Spleen (tissue), 11 donors: Measurements from ENCODE around the gene SLC41A1. TPM values are rescaled to one million over a fixed set of nuclear protein-coding genes. Genes with fewer than 3 reads are reported as not detected.

ENCODE experiments used
- DNase-seq: peaks from one replicate; pipeline ENCODE4 v3.0.0-alpha.2; 2020
- H3K27ac ChIP-seq, 8 donors: fragments of 200-600 bp; sonication (generic) in 7 of 8; 1 replicate in 4 of 8; 2 replicates in 4 of 8; pipeline versions ENCODE4 v1.5.0 to v1.8.0; 2016 to 2021; ENCODE audit warnings: inconsistent platforms in 4 of 8, mild to moderate bottlenecking in 4 of 8, moderate library complexity in 1 of 8
- H3K27me3 ChIP-seq, 7 donors: fragments of 200-600 bp; sonication (generic) in 6 of 7; replicated peaks in 1 of 7; 1 replicate in 4 of 7; 2 replicates in 3 of 7; pipeline versions ENCODE4 v1.5.0 to v1.8.0; 2016 to 2021; ENCODE audit warnings: inconsistent platforms in 3 of 7, mild to moderate bottlenecking in 1 of 7
- H3K36me3 ChIP-seq, 6 donors: fragments of 200-600 bp; sonication (generic) in 5 of 6; 1 replicate in 4 of 6; 2 replicates in 2 of 6; pipeline versions ENCODE4 v1.5.0 to v1.8.0; 2016 to 2021; ENCODE audit warnings: inconsistent platforms in 2 of 6
- H3K4me1 ChIP-seq, 6 donors: fragments of 200-600 bp; sonication (generic) in 5 of 6; 1 replicate in 3 of 6; 2 replicates in 3 of 6; pipeline versions ENCODE4 v1.5.0 to v1.8.0; 2016 to 2021; ENCODE audit warnings: inconsistent platforms in 3 of 6
- H3K4me3 ChIP-seq, 8 donors: fragments of 200-600 bp; sonication (generic) in 7 of 8; 1 replicate in 4 of 8; 2 replicates in 4 of 8; pipeline versions ENCODE4 v1.5.0 to v1.8.0; 2016 to 2021; ENCODE audit warnings: inconsistent platforms in 4 of 8, mild to moderate bottlenecking in 4 of 8, moderate library complexity in 2 of 8
- H3K9me3 ChIP-seq, 8 donors: fragments of 200-600 bp; sonication (generic) in 7 of 8; 1 replicate in 4 of 8; 2 replicates in 4 of 8; pipeline versions ENCODE4 v1.5.0 to v1.8.0; 2016 to 2021; ENCODE audit warnings: inconsistent platforms in 4 of 8
- POLR2A ChIP-seq, 3 donors: fragments of 450-650 bp; IDR thresholded peaks; one replicate each; pipeline ENCODE4 v1.5.1; 2017; ENCODE audit warnings: antibody characterized with exemption in 3 of 3, mild to moderate bottlenecking in 1 of 3
- POLR2AphosphoS5 ChIP-seq, 3 donors: sonication (generic); formaldehyde crosslinking; IDR thresholded peaks; one replicate each; pipeline ENCODE4 v1.5.1; 2017; ENCODE audit warnings: antibody characterized with exemption in 3 of 3
- WGBS, 5 donors: extraction: QIAGEN DNeasy Blood & Tissue Kit in 3 of 5; methylation state at CpG; one replicate each; pipeline versions ENCODE4 v1.1.5 to v1.1.7; 2013 to 2018; 5-methylcytosine and 5-hydroxymethylcytosine counted together
- intact Hi-C: fragments of 100-400 bp; cut with DNase I; formaldehyde crosslinking; loops from one replicate; pipeline ENCODE4 v1.15.0; 2023; ENCODE audit warnings: low total_unique reads
- polyA plus RNA-seq, 3 donors: library from polyadenylated mRNA; stranded (reverse); fragments of 200-250 nt; gene quantifications; one replicate each; pipeline ENCODE4 v1.2.1, GENCODE V29; 2013
- total RNA-seq, 7 donors: library from RNA; depleted of rRNA in 3 of 7; stranded (reverse); fragments of >200 nt in 3 of 7; fragmentation: NEBNext Ultra II Directional in 4 of 7; extraction: Animal tissue kit (Norgen Biotek cat#: 25700) in 4 of 7; gene quantifications; one replicate each; pipeline versions ENCODE4 v1.1.0 to v1.2.1, GENCODE V29; 2016 to 2021
- TF ChIP-seq, protein P1 (sequence below), 11 experiments: fragments of 200-600 bp in 7 of 11; fragments of 450-650 bp in 4 of 11; sonication (generic) in 4 of 11; IDR thresholded peaks in 8 of 11; conservative IDR thresholded peaks in 3 of 11; 1 replicate in 7 of 11; 2 replicates in 4 of 11; pipeline versions ENCODE4 v1.4.0 to v1.8.0; 2016 to 2021; ENCODE audit warnings: antibody characterized with exemption in 11 of 11, inconsistent platforms in 4 of 11, mild to moderate bottlenecking in 1 of 11
- donor health status: healthy with polysubstance abuse.
- donor health status: DM: no; HTN: no; CAD: no; lungs with moderate emphysema.
- donor health status: DM: no; HTN: no; CAD: no.
- donor health status: Bipolar disorder and iron deficiency.
- donor health status: healthy.
- donor health status: DM: no; HTN: no; CAD: no.
- donor health status: DM: yes; HTN: yes; CAD: no.

Gene SLC41A1
- total and polyA plus RNA-seq, 10 donors: 4.1 to 29.0 (median 20.8) TPM

DNA sequence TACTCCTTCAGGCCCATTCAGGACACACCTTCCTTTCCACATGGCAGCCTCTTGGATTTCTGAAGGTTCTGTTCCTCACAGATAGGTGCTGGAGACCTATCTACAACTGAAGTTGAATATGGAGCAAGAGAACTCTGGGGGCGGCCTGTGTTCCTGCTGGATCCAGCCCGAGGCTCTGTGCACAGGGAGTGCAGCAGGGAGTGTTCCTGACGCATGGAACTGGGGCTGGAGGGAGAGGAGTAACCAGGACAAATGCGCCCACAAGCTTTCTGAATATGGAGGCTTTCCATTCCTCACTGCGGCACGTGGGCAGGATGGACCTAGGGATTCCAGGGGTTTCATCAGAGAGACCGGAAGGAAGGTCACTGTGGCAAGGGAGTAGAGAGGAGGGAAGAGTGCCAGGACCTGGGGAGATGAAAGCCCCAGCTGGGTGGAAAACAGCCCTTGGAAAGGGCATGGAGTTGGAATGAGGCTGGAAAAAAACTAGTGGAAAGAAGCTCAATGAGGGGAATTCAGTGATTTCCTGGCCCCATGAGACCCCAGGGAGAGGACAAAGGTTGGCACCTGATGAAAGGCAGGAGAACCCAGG lies 24.5 kb upstream of the SLC41A1 start:
- no peak overlapping the region for H3K4me3 ChIP-seq
- WGBS, 5 donors: 84 to 88% (median 86%) methylated on average over 7 of the region's 7 CpGs
- intact Hi-C loops: no loop called here
- peaks cover 0 to 14% (median under 1%) of the 10 kb centered on the region in 6 donors for H3K4me1 ChIP-seq
- no peak for DNase-seq
- no peaks in the 10 kb centered on the region for H3K9me3 ChIP-seq
- no peaks in the 10 kb centered on the region for H3K36me3 ChIP-seq
- H3K27me3 ChIP-seq: no peaks in the 10 kb centered on the region
- no peak for TF ChIP-seq POLR2AphosphoS5 (IDR thresholded peaks at IDR 0.05)
- TF ChIP-seq, protein P1, sequence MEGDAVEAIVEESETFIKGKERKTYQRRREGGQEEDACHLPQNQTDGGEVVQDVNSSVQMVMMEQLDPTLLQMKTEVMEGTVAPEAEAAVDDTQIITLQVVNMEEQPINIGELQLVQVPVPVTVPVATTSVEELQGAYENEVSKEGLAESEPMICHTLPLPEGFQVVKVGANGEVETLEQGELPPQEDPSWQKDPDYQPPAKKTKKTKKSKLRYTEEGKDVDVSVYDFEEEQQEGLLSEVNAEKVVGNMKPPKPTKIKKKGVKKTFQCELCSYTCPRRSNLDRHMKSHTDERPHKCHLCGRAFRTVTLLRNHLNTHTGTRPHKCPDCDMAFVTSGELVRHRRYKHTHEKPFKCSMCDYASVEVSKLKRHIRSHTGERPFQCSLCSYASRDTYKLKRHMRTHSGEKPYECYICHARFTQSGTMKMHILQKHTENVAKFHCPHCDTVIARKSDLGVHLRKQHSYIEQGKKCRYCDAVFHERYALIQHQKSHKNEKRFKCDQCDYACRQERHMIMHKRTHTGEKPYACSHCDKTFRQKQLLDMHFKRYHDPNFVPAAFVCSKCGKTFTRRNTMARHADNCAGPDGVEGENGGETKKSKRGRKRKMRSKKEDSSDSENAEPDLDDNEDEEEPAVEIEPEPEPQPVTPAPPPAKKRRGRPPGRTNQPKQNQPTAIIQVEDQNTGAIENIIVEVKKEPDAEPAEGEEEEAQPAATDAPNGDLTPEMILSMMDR (IDR thresholded peaks at IDR 0.05 in 8 of 11, conservative IDR thresholded peaks at IDR 0.05 in 3 of 11): no peak
- no peak for TF ChIP-seq POLR2A (IDR thresholded peaks at IDR 0.05)
- no peak overlapping the region for H3K27ac ChIP-seq

DNA sequence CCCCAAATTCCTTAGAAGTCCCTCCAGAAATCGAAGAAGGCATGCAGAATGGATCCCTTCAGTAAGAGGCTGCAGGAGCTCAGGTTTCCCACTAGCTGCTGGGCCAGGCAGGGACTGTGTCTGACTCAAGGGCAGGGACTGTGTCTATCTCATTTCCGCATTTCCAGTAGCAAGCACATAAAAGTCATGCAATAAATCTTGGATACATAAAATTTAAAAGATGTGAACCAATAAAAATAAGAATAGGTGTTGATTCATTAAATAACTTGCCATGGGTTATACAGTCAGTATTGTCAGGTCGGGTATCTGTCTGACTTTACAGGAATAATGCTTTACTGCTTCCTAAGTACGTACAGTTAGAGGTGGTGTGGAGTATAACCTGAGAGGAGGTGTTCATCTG lies 21.8 kb upstream of the SLC41A1 start:
- no peak overlapping the region for H3K4me3 ChIP-seq
- 87 to 91% (median 89%) methylated on average over 4 of the region's 4 CpGs for WGBS, 5 donors
- DNase-seq: no peak
- TF ChIP-seq POLR2AphosphoS5 (IDR thresholded peaks at IDR 0.05) (no peak), POLR2A (IDR thresholded peaks at IDR 0.05) (no peak)
- H3K9me3 ChIP-seq: no peaks in the 10 kb centered on the region
- intact Hi-C loops: no loop called here
- H3K27ac ChIP-seq: no peak overlapping the region
- H3K4me1 ChIP-seq: peaks cover 0 to 11% (median 2%) of the 10 kb centered on the region in 6 donors
- H3K27me3 ChIP-seq: no peaks in the 10 kb centered on the region
- no peaks in the 10 kb centered on the region for H3K36me3 ChIP-seq

DNA sequence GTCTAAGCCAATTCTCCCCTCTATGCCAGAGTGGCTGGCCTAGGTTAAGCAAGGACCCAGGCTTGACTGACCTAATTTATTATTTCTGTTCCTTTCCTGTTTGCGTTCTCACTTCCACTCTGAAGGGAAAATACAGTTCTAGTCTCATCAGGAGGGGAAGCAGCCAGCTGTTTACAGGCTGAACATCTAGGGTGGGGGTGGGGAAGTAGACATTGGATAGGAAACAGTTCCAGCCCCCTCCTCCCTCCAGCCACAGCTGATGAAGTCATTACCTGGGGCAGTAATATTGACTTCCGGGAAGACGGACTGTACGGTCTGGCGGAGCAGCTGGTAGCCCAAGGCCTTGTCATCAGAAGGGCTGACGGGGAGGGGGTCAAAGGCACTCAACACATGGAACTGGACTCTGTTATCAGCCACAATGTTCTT lies 19.3 kb upstream of the SLC41A1 start:
- H3K9me3 ChIP-seq: no peaks in the 10 kb centered on the region
- TF ChIP-seq, protein P1 (IDR thresholded peaks at IDR 0.05 in 8 of 11, conservative IDR thresholded peaks at IDR 0.05 in 3 of 11): no peak
- TF ChIP-seq POLR2A (IDR thresholded peaks at IDR 0.05): no peak
- TF ChIP-seq POLR2AphosphoS5 (IDR thresholded peaks at IDR 0.05): no peak
- no peak overlapping the region for H3K4me3 ChIP-seq
- intact Hi-C loops: no loop called here
- no peak for DNase-seq
- H3K4me1 ChIP-seq: peaks cover 0 to 11% (median 2%) of the 10 kb centered on the region in 6 donors
- no peaks in the 10 kb centered on the region for H3K36me3 ChIP-seq
- H3K27ac ChIP-seq: peak overlapping the region in 2 of 8 donors; percentile 18 to 34
- H3K27me3 ChIP-seq: no peaks in the 10 kb centered on the region
- 59 to 81% (median 72%) methylated on average over 6 of the region's 6 CpGs for WGBS, 5 donors

DNA sequence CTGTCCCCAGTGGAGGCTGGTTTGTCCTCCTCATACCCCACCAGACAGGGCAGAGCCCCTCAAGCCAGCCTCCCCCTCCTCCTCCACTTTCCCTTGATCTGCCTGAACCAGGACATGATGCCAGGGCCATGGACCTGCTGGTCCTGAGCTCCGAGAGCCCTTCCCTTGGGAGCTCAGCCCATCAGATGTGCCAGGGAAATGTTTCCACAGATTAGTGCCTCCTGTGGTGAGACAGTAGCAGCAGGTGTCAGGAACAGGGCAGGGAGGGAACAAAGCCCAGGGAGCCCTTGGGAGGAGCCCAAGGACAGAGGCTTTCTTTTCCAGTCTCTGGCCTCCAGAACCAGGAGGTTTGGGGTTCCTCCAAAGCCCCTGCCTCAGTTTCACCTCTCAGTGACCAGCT lies 14.6 kb upstream of the SLC41A1 start:
- Histone ChIP-seq H3K4me1 (peaks cover 0 to 6% (median 3%) of the 10 kb centered on the region in 6 donors), H3K27ac (no peak overlapping the region), H3K4me3 (no peak overlapping the region), H3K27me3 (no peaks in the 10 kb centered on the region), H3K9me3 (peaks cover 0 to 14% (median 5%) of the 10 kb centered on the region in 8 donors), H3K36me3 (no peaks in the 10 kb centered on the region)
- intact Hi-C loops: no loop called here
- no peak for DNase-seq
- no peak for TF ChIP-seq POLR2AphosphoS5 (IDR thresholded peaks at IDR 0.05)
- TF ChIP-seq, protein P1 (IDR thresholded peaks at IDR 0.05 in 8 of 11, conservative IDR thresholded peaks at IDR 0.05 in 3 of 11): no peak
- TF ChIP-seq POLR2A (IDR thresholded peaks at IDR 0.05): no peak
- 53 to 75% (median 70%) methylated on average over 1 of the region's 1 CpG for WGBS, 5 donors
